Ramos (cell line): Measurements from ENCODE around the gene ZFHX3.

Experiments
- in situ Hi-C: fragments of 300-500 bp; cut with MboI; formaldehyde crosslinking; loops from one replicate; pipeline ENCODE4 v1.14.3; 2022; ENCODE audit warnings: low sequenced_read_pairs; ENCODE audit not compliant: unreplicated experiment

Gene ZFHX3

GRCh38 chr16:72940886-72941285, 107.0 kb downstream of the ZFHX3 start:
- in situ Hi-C loops: no loop called here

GRCh38 chr16:72939247-72939646, 108.7 kb downstream of the ZFHX3 start:
- in situ Hi-C loops: no loop called here

GRCh38 chr16:72938795-72939164, 109.1 kb downstream of the ZFHX3 start:
- in situ Hi-C loops: no loop called here

GRCh38 chr16:72937916-72938794, 109.8 kb downstream of the ZFHX3 start:
- in situ Hi-C loops: no loop called here

- in situ Hi-C loops: no loop called here
These were observed 110.6 kb downstream of the ZFHX3 start for GRCh38 chr16:72937360-72937759.

- in situ Hi-C loops: no loop called here
These were observed 111.5 kb downstream of the ZFHX3 start for GRCh38 chr16:72936408-72936807.

GRCh38 chr16:72935896-72936295, 112.0 kb downstream of the ZFHX3 start:
- in situ Hi-C loops: no loop called here

- in situ Hi-C loops: no loop called here
These were observed 113.1 kb downstream of the ZFHX3 start for GRCh38 chr16:72934636-72935403.

GRCh38 chr16:72932677-72933335, 115.1 kb downstream of the ZFHX3 start:
- in situ Hi-C loops: no loop called here

GRCh38 chr16:72932050-72932449, 115.9 kb downstream of the ZFHX3 start:
- in situ Hi-C loops: no loop called here

GRCh38 chr16:72930396-72930795, 117.5 kb downstream of the ZFHX3 start:
- in situ Hi-C loops: no loop called here

GRCh38 chr16:72928090-72928981, 119.6 kb downstream of the ZFHX3 start:
- in situ Hi-C loops: no loop called here

GRCh38 chr16:72927199-72928089, 120.5 kb downstream of the ZFHX3 start:
- in situ Hi-C loops: no loop called here

- in situ Hi-C loops: no loop called here
These were observed 121.5 kb downstream of the ZFHX3 start for GRCh38 chr16:72926177-72927070.

GRCh38 chr16:72925631-72925979, 122.3 kb downstream of the ZFHX3 start:
- in situ Hi-C loops: no loop called here

- in situ Hi-C loops: no loop called here
These were observed 122.8 kb downstream of the ZFHX3 start for GRCh38 chr16:72924927-72925630.

GRCh38 chr16:72924537-72924926, 123.4 kb downstream of the ZFHX3 start:
- in situ Hi-C loops: no loop called here

GRCh38 chr16:72923757-72924156, 124.2 kb downstream of the ZFHX3 start:
- in situ Hi-C loops: no loop called here
